Motor neuron (in vitro differentiated cells): Measurements from ENCODE around the gene PHKB. TPM values are rescaled to one million over a fixed set of nuclear protein-coding genes. Genes with fewer than 3 reads are reported as not detected.
A peak's percentile ranks its signal among the peaks of the same experiment; 100 is the strongest.
"Not testable (repeated sequence)": the region's sequence is repeated elsewhere in the genome, so short reads cannot be mapped to it uniquely, and the experiment has no call there.

Experiments used
- ATAC-seq, 8 experiments: fragments of 200-7000 bp; cut with Tn5 transposase; replicated peaks in 6 of 8; 2 replicates each; pipeline ENCODE4 v1.8.0; 2021; ENCODE audit warnings: mild to moderate bottlenecking in 8 of 8, moderate library complexity in 8 of 8
- H3K27ac ChIP-seq, 2 donors: fragments of 250-450 bp; sonication (Bioruptor Pico); 2 replicates each; pipeline ENCODE4 v1.9.0; 2021; ENCODE audit warnings: antibody characterized with exemption in 2 of 2, mild to moderate bottlenecking in 2 of 2, moderate library complexity in 1 of 2
- H3K4me1 ChIP-seq, 2 donors: fragments of 250-450 bp; sonication (Bioruptor Pico); replicated peaks in 1 of 2; 2 replicates each; pipeline ENCODE4 v1.6.1; 2021; ENCODE audit warnings: antibody characterized with exemption in 2 of 2, mild to moderate bottlenecking in 2 of 2, moderate library complexity in 1 of 2
- H3K4me3 ChIP-seq, 5 donors: fragments of 250-450 bp; sonication (Bioruptor Pico); 2 replicates each; pipeline ENCODE4 v1.9.0; 2021; ENCODE audit warnings: antibody characterized with exemption in 5 of 5, mild to moderate bottlenecking in 5 of 5, moderate library complexity in 4 of 5
- WGBS, 10 experiments: fragments of 450-650 bp; shearing (Covaris generic); methylation state at CpG; one replicate each; pipeline ENCODE4 v1.0.0; 2022; 5-methylcytosine and 5-hydroxymethylcytosine counted together
- in situ Hi-C, 9 experiments: fragments of 400-800 bp; cut with MboI; loops; one replicate each; pipeline ENCODE4 v1.15.0; 2021; ENCODE audit warnings: low sequenced_read_pairs in 9 of 9, low pct_unique_long_range_greater_than_20kb in 2 of 9; ENCODE audit not compliant: unreplicated experiment in 9 of 9
- total RNA-seq, 8 experiments: library from RNA; unstranded; fragments of 300-600 nt; gene quantifications; 2 replicates each; pipeline versions ENCODE4 v1.2.3 to v1.2.4, GENCODE V29; 2022

The PHKB gene
- total RNA-seq, 8 experiments from 2014 or later, result 47.8 to 76.8 (median 63.4) TPM

- in situ Hi-C loops, result no loop called here
- H3K27ac ChIP-seq, result no peak overlapping the region
- peaks cover 21 to 27% of the 10 kb centered on the region in 2 donors for H3K4me1 ChIP-seq
- WGBS, 10 experiments, result 67 to 100% (median 85%) methylated on average over 1 of the region's 1 CpG; no CpG with 5 or more reads in 6 of the 10 experiments
- no peak for ATAC-seq
- H3K4me3 ChIP-seq, result peak overlapping the region; percentile 60 to 91 (median 86)
Observed at GRCh38 chr16:47459603-47460002, 1.5 kb upstream of the PHKB start.

GRCh38 chr16:47460359-47460710 lies 796 bp upstream of the PHKB start:
- H3K27ac ChIP-seq, result peak overlapping the region; percentile 100
- peaks cover 25 to 35% of the 10 kb centered on the region in 2 donors for H3K4me1 ChIP-seq
- peak overlapping the region; percentile 60 to 91 (median 86) for H3K4me3 ChIP-seq
- no peak for ATAC-seq
- in situ Hi-C loops, result no loop called here
- 0 to 5% (median 0%) methylated on average over 1 to 4 of the region's 4 CpGs; no CpG with 5 or more reads in 2 of the 10 experiments for WGBS, 10 experiments

GRCh38 chr16:47461598-47462266 lies 601 bp downstream of the PHKB start:
- H3K4me1 ChIP-seq, result peaks cover 35 to 45% of the 10 kb centered on the region in 2 donors
- in situ Hi-C loops, result no loop called here
- H3K27ac ChIP-seq, result peak overlapping the region; percentile 100
- ATAC-seq, result peak in 7 of 8 experiments; percentile 10 to 28 (median 19)
- H3K4me3 ChIP-seq, result peak overlapping the region; percentile 60 to 91 (median 86)
- 0 to 29% (median 6%) methylated on average over 2 to 12 of the region's 17 CpGs; no CpG with 5 or more reads in 2 of the 10 experiments for WGBS, 10 experiments

GRCh38 chr16:47463771-47464624 lies 2.9 kb downstream of the PHKB start:
- Histone ChIP-seq H3K4me3 (peak overlapping the region in 4 of 5 donors; percentile 4 to 14 (median 8)), H3K4me1 (peaks cover 36 to 50% of the 10 kb centered on the region in 2 donors), H3K27ac (peak overlapping the region; percentile 25 to 26)
- in situ Hi-C loops, result no loop called here
- WGBS, 10 experiments, result 35 to 95% (median 52%) methylated on average over 3 to 11 of the region's 11 CpGs; no CpG with 5 or more reads in 1 of the 10 experiments
- ATAC-seq, result no peak

- H3K4me3 ChIP-seq, result no peak overlapping the region
- WGBS, 10 experiments, result 72 to 100% (median 88%) methylated on average over 1 to 2 of the region's 2 CpGs; no CpG with 5 or more reads in 1 of the 10 experiments
- in situ Hi-C loops, result no loop called here
- H3K27ac ChIP-seq, result no peak overlapping the region
- peak in 1 of 8 experiments; percentile 47 for ATAC-seq
- H3K4me1 ChIP-seq, result peaks cover 27 to 40% of the 10 kb centered on the region in 2 donors
Observed at GRCh38 chr16:47465919-47466630, 4.9 kb downstream of the PHKB start.

GRCh38 chr16:47467501-47467900 lies 6.4 kb downstream of the PHKB start:
- peak in 1 of 8 experiments; percentile 8 for ATAC-seq
- in situ Hi-C loops, result no loop called here
- Histone ChIP-seq H3K4me3 (no peak overlapping the region), H3K27ac (no peak overlapping the region), H3K4me1 (peaks cover 23 to 34% of the 10 kb centered on the region in 2 donors)
- 78 to 100% (median 100%) methylated on average over 1 to 2 of the region's 2 CpGs for WGBS, 10 experiments

GRCh38 chr16:47468070-47468689 lies 7.0 kb downstream of the PHKB start:
- peaks cover 21 to 33% of the 10 kb centered on the region in 2 donors for H3K4me1 ChIP-seq
- in situ Hi-C loops, result not testable (repeated sequence)
- ATAC-seq, result peak in 3 of 8 experiments; percentile 64 to 94 (median 92)

GRCh38 chr16:47469227-47469626 lies 8.1 kb downstream of the PHKB start:
- peaks cover 20 to 26% of the 10 kb centered on the region in 2 donors for H3K4me1 ChIP-seq
- no peak overlapping the region for H3K27ac ChIP-seq
- 13 to 100% (median 95%) methylated on average over 1 of the region's 1 CpG; no CpG with 5 or more reads in 2 of the 10 experiments for WGBS, 10 experiments
- ATAC-seq, result peak in 3 of 8 experiments; percentile 9 to 23 (median 15)
- in situ Hi-C loops, result no loop called here
- H3K4me3 ChIP-seq, result no peak overlapping the region

More at GRCh38 chr16:47468070-47468689, 7.0 kb downstream of the PHKB start:
- H3K27ac ChIP-seq, H3K4me3 ChIP-seq: not testable (repeated sequence)
- 77 to 100% (median 87%) methylated on average over 1 to 7 of the region's 7 CpGs for WGBS, 10 experiments

GRCh38 chr16:47470211-47470610 lies 9.1 kb downstream of the PHKB start:
- no peak overlapping the region for H3K27ac ChIP-seq
- H3K4me1 ChIP-seq, result peaks cover 12 to 16% of the 10 kb centered on the region in 2 donors
- 33 to 95% (median 87%) methylated on average over 1 to 5 of the region's 7 CpGs; no CpG with 5 or more reads in 3 of the 10 experiments for WGBS, 10 experiments
- in situ Hi-C loops, result no loop called here
- no peak for ATAC-seq
- no peak overlapping the region for H3K4me3 ChIP-seq

GRCh38 chr16:47470810-47471209 lies 9.7 kb downstream of the PHKB start:
- in situ Hi-C loops, result no loop called here

GRCh38 chr16:47473004-47473403 lies 11.9 kb downstream of the PHKB start:
- H3K27ac ChIP-seq, H3K4me3 ChIP-seq, in situ Hi-C loops, ATAC-seq: not testable (repeated sequence)
- H3K4me1 ChIP-seq, result peaks cover 6 to 10% of the 10 kb centered on the region in 2 donors
- 81 to 100% (median 98%) methylated on average over 1 to 2 of the region's 2 CpGs; no CpG with 5 or more reads in 2 of the 10 experiments for WGBS, 10 experiments

More at GRCh38 chr16:47470810-47471209, 9.7 kb downstream of the PHKB start:
- Histone ChIP-seq H3K27ac (no peak overlapping the region), H3K4me1 (peaks cover 11 to 13% of the 10 kb centered on the region in 2 donors), H3K4me3 (no peak overlapping the region)
- 88 to 100% (median 100%) methylated on average over 1 of the region's 1 CpG; no CpG with 5 or more reads in 4 of the 10 experiments for WGBS, 10 experiments
- ATAC-seq, result no peak

GRCh38 chr16:47473792-47474191 lies 12.7 kb downstream of the PHKB start:
- no peak overlapping the region for H3K4me3 ChIP-seq
- ATAC-seq, result no peak
- in situ Hi-C loops, result no loop called here
- H3K4me1 ChIP-seq, result peaks cover 6 to 10% of the 10 kb centered on the region in 2 donors
- 80 to 100% (median 93%) methylated on average over 1 to 3 of the region's 3 CpGs for WGBS, 10 experiments
- H3K27ac ChIP-seq, result no peak overlapping the region
